ENCODE data around the gene NDUFB11.

NDUFB11 gene

DNA sequence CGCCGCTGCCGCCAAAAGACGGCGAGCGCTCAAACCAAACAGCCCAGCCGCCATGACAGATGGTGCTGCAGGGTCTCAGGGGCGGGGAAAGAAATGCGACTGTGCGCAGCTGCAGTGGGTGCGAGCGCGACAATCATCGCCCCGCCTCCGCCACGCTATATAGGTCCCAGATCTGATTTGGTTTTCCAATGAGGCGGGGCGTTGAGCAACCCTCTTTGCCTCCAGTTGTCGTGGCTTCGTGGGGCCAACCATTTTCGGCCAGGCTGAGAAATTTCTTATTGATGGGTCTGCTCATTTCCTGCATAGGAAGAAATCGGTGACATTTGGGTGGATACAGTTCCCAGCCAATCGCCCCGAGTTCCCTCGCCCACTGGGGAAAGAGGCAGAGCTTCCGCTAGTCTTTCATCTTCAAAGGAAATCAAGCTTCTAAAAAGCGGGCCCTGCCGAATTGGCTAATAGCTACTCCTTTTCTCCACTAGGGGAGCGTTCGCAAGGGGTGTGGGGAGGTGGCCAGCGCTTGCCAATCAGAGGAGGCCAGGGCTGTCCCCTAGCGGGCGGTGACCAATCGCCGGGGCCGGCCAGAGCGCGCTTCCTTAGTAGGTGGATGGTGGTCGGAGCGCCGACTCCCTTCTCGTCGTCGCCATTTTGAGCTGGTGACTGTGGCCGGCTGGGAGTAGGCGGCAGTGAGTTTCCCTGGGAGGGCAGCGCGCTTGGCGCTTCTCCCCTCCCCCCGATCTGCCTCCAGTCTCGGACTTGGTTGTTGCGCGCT, at the start of gene NDUFB11, which contains the start of gene RBM10:
Gene NDUFB11, minus strand, starts transcription at position 77 of the 769 bp plus-strand sequence. Its CDS starts 23 bp downstream, at position 54.
Gene RBM10, plus strand, starts transcription at position 596 of the 769 bp plus-strand sequence. CDS start 2,261 bp downstream, outside the sequence.
- DNase-seq: peak; percentile 25 to 93 (median 82)

- peak; percentile 20 to 98 (median 85) for DNase-seq
These were observed 49.1 kb upstream of the NDUFB11 start, which contains the start of gene UBA1 for GRCh38 chrX:47193475-47194193. TSS of gene UBA1 (plus strand) at chrX:47193829. CDS start at chrX:47198803, 4,974 bp downstream.

DNA sequence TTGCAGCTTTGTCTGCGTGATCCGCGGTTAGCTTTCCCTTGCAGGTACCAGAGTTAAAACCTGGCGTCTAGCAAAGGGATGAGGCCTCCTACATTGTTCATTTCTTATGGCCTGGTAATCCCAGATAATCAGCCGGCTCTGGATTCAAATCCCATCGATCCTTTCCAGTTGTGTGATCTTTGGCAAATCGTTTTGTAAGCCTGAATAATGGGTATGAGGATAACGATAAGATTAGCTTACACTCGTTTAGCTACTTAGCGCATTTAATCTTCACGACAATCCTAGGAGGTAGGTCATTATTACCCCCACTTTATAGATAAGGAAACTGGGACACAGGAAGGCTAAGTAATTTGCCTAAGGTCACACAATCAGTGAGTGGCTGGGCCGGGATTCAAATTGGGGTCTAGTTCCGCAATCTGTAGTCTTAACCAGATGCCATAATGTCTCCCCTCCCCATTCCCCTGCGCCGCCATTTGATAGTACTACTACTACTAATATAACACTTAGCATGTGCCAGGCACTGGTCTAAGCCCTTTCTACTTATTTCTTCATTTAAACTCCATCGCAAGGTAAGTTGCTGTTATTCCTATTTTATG, 47.4 kb upstream of the NDUFB11 start:
- DNase-seq: no peak

- DNase-seq: no peak
These were observed 46.8 kb upstream of the NDUFB11 start for GRCh38 chrX:47191331-47191730.

GRCh38 chrX:47190445-47191269, 46.2 kb upstream of the NDUFB11 start:
- DNase-seq: peak; percentile 1 to 89 (median 73)

- DNase-seq: no peak
These were observed 45.4 kb upstream of the NDUFB11 start for GRCh38 chrX:47189906-47190305.

GRCh38 chrX:47187106-47187677, 42.7 kb upstream of the NDUFB11 start:
- DNase-seq: no peak

DNA sequence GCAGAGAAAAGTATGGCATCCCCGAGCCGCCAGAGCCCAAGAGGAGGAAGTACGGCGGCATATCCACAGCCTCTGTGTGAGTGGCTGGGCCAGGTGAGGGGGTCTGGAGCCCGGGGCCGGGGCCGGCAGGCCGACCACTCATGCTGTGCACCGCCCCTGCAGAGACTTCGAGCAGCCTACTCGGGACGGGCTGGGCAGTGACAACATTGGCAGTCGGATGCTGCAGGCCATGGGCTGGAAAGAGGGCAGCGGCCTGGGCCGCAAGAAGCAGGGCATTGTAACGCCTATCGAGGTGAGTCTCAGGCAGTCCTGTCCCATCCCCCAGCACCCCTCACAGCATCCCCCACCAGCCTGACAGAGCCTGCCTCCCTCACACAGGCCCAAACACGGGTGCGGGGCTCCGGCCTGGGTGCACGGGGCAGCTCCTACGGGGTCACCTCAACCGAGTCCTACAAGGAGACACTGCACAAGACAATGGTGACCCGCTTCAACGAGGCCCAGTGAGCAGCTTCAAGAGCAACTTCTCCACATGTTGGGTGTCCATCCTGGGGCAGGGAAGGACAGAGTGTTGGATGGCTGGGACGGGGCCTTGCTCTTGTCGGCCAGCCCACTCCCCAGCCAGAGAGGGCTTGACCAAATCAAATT, 41.7 kb upstream of the NDUFB11 start:
- no peak for DNase-seq

DNA sequence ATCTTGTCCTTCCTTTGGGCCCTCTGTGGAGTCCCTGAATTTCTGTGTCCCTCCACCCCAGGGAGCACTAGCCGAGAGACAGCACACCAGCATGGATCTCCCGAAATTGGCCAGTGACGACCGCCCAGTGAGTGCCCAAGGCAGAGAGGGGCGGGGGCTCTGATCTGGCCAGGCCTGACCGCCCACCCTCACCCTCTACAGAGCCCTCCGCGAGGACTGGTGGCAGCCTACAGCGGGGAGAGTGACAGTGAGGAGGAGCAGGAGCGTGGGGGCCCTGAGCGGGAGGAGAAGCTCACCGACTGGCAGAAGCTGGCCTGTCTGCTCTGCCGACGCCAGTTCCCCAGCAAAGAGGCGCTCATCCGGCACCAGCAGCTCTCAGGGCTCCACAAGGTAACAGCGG, 40.7 kb upstream of the NDUFB11 start:
- DNase-seq: no peak

DNA sequence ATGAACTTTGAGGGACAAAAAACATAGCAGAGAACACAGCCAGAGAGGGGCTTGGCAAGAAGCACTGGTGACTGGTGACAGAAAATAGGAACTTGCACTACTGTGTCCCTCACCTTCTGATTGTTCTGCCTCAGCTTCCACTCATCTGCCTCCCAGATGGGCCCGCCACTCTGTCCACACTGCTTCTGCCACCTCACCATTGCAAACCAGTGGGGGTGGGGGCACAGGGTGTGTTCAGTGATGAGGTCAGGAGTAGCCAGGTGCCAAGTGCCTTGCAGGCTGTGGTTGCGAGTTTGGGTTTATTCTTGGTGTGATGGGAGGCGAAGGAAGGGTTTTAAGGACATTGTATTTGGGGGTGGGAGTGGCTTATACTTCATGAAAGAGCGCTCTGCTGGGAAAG, 40.0 kb upstream of the NDUFB11 start:
- no peak for DNase-seq

GRCh38 chrX:47182106-47182700, 37.7 kb upstream of the NDUFB11 start:
- DNase-seq: no peak

GRCh38 chrX:47181301-47181700, 36.8 kb upstream of the NDUFB11 start:
- DNase-seq: no peak

DNA sequence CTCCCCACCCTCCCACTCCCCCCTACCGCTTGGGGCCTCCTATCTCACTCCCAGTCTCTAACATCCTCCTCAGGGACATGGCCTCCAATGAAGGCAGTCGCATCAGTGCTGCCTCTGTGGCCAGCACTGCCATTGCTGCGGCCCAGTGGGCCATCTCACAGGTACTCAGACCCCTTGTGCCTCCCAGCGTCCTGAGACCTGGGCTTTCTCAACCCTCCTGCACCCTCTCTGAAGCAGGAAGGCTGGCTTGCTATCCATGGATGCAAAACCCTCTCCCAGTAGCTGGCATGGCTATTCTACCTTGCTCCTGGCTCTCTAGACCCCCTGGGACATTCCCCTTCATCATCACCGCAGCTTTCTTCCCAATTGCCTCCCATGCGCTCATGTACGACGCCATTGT, 35.8 kb upstream of the NDUFB11 start:
- no peak for DNase-seq

GRCh38 chrX:47179928-47180255, 35.4 kb upstream of the NDUFB11 start:
- no peak for DNase-seq

- DNase-seq: peak in 44 of 56 donors; percentile 0 to 71 (median 26)
These were observed 34.9 kb upstream of the NDUFB11 start for GRCh38 chrX:47179221-47179927.

GRCh38 chrX:47178337-47178736, 33.8 kb upstream of the NDUFB11 start:
- DNase-seq: no peak

DNA sequence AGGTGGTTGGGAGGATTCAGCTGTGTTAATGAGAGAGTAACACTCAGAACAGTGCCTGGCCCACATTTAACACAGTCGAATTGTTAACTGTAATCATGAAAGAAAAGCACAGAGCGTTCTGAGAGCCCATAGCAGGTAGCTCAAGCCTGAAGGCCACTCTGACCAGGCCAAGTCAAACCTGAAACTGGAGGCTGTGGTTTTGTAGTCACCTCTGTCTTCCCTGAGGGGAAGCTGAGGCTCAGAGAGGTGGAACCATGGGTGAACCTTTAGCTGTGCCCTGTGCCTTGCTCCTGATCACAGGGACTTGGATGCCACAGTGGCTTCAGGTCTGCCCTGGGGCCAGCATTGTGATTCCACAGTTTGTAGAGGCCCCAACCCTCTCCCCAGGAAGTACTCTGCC, 32.6 kb upstream of the NDUFB11 start:
- DNase-seq: no peak

DNA sequence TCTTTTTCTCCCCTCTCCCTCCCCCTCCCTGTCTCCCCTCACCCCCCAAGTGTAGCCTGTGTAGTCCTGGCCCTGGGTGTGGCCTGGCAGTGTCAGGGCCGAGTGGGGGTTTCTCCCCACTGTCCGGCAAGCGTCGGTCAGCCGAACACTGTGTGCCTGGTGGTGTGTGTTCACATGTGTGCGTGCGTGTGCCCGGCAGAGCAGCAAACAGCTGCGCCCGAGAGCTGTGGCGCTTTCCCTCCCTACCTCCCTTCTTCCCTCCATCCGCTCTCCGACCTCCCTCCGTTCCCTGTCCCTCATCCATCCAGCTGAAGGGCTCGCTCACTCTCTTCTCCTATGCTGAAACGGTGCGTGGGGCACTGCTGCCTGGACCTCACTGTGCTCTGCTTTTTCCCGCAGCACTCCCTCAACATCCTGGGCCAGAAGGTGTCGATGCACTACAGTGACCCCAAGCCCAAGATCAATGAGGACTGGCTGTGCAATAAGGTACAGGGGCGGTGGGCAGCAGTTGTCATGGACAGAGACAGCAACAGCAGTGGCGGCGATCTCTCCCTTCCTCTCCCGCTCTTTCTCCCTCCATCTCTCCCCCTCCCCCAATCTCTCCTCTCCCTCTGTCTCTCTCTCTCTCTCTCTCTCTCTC, 31.7 kb upstream of the NDUFB11 start:
- no peak for DNase-seq

DNA sequence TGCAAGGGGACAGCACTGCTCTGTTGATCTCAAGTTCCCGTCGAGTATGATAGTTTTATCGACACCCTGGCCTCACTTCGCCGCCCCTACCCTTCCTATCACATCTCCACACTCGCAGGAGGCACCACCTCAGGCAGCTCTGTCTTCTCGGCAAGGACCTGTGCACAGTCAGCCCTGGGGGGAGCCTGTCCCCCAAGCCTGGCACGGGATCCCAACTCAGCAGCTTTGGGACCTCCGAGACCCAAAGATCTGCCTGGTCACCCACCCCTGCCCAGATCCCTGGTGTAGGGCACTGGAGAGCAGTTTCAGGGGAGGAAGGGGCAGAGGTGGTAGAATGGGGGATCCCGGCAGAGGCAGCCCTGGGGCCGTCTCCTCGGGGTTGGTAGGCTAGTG, 31.1 kb upstream of the NDUFB11 start:
- DNase-seq: no peak
